ENCODE results near the gene MARCHF3.
"Not testable (repeated sequence)": the region's sequence is repeated elsewhere in the genome, so short reads cannot be mapped to it uniquely, and the experiment has no call there.

MARCHF3 gene

GRCh38 chr5:127012916-127013315 lies 17.4 kb downstream of the MARCHF3 start:
- no peak for DNase-seq (ENCODE audit: low spot score)

- no peak for DNase-seq (ENCODE audit: low spot score)
These were observed 18.3 kb downstream of the MARCHF3 start for GRCh38 chr5:127011961-127012644.

DNA sequence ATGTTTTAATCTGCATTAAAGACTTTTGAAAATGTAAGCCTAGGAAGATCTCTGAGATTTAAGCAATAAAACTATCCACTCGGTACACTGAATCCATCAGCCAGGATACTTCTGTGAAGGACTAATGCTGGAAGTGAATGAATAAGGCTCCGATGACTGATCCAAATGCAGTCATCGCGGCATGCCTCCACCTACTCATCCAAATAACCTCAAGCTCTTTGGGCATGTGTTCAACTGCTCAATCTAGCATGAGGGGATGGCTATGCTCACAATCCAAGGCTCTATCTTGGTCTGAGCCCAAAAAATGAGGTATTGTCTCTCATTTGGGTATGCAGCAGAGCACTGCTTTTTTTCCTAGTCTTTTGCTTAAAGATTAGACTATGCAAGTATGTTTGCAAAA lies 19.2 kb downstream of the MARCHF3 start:
- DNase-seq (ENCODE audit: low spot score): no peak

GRCh38 chr5:127010362-127010761 lies 20.0 kb downstream of the MARCHF3 start:
- DNase-seq (ENCODE audit: low spot score): no peak

DNA sequence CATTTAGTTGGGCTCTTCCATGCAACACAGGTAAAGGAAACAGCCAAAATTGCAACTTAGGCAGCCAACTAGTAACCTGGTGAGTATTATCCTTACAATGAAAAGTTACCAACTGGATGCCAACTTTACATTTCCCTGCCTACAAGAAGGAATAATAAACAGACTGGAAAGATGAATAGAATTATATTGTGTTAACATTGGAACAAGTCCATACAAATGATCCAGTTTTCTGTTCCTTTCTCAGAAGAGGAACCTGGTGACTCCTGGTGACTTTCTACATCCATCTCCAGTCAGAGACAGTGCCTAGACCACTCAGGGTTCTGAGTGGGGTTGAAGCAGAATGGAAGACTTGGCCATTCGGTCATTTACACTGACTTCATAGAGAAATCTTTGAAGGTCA lies 20.6 kb downstream of the MARCHF3 start:
- DNase-seq (ENCODE audit: low spot score): no peak

DNA sequence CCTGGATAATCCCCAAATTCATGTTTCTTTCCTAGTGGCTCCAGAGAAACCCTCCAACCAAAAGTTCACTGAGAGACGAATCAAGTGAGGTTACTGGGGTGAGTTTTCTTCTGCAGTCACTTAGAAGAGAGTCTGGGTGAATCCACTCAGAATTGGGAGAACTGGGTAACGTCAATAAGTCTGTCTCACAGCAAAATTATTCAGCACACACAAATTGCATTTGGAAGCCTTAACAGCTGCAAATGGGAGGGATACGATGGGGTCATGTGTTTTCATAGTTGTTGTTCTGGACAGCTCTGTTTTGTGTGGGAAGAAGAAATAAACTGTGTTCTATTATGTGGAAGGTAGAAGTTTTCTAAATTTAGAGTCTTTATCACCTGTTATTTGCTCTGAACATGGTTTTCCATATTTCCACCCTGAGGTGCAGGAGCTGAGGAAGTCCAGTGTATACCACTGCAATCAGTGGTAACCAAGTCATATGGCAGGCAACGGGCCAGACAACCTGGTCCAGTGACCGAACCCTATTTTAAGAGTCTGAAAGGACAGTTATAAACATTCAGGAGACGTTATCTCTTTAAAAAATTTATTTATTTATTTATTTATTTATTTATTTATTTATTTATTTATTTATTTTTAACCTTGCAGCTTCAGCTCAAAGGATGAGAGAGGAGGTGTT lies 21.9 kb downstream of the MARCHF3 start:
- no peak for DNase-seq (ENCODE audit: low spot score)

- no peak for DNase-seq (ENCODE audit: low spot score)
These were observed 22.8 kb downstream of the MARCHF3 start for GRCh38 chr5:127007522-127007921.

DNA sequence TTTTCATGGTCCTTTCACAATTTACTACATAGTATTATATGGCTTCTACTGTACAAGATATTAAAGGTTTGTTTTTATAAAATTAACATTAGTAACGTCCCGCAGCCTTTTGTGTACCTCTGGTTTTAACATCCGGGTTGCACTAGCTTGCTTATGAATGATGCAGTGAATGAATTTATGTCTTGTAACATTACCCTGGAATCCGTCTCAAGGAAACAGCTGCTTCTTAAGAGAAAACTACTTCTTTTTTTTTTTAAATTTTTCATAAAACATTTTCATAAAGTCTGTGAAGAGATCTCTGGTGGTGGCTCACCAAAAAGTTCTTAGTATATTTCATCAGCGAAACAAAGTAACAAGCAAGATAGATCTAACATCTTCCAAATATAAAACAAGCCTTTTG lies 23.6 kb downstream of the MARCHF3 start:
- no peak for DNase-seq (ENCODE audit: low spot score)

GRCh38 chr5:127005282-127005681 lies 25.1 kb downstream of the MARCHF3 start:
- DNase-seq (ENCODE audit: low spot score): not testable (repeated sequence)

DNA sequence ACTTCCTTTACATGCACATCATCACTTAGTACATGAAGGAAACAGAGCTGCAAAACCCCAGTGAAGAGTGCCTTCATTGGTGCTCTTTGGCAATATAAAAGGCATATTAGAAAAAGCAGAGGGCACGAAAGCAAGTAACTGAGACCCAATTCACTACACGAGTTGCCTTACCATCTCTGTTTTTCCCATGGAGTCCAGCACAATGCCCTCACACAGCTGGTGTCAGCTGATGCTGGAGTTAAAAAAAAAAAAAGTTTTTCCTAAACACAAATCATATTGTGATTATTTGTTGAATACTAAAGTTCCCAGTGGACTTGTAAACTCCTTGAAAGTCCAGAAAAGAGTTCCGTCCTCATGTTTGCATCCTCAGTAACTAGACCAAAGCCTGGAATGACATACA lies 25.6 kb downstream of the MARCHF3 start:
- DNase-seq (ENCODE audit: low spot score): no peak

DNA sequence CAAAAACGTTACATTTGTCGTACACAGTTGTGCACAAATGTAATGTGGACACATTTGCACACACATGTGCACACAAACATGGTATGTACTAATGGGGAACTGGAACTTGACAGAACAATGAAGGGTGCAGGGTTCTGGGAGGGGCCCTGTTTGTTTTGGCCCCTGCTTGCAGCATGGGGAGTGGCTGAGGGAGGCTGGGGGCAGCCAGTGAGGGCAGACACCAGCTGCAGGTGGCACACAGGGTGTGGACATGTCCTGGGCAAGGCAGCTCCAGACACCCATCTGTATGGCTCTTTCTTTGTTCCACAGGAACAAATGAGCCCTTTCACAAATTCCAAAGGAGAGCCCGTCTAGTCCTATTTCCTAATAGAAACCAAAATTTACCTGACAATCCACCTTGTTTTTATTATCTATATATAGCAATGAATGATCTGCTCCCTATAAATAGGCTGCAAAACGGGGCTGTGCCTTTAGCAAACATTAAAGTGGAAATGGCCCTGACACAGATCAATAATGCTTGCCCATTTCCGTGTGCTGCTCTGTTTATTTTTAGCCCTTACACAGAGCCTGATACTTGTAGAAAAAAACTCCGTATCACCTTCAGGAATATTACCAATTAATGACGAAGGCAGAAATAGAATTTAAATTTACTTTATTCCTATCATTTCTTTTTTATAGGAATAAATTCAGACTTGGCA lies 26.4 kb downstream of the MARCHF3 start:
- no peak for DNase-seq (ENCODE audit: low spot score)

GRCh38 chr5:127002390-127002789 lies 28.0 kb downstream of the MARCHF3 start:
- no peak for DNase-seq (ENCODE audit: low spot score)

DNA sequence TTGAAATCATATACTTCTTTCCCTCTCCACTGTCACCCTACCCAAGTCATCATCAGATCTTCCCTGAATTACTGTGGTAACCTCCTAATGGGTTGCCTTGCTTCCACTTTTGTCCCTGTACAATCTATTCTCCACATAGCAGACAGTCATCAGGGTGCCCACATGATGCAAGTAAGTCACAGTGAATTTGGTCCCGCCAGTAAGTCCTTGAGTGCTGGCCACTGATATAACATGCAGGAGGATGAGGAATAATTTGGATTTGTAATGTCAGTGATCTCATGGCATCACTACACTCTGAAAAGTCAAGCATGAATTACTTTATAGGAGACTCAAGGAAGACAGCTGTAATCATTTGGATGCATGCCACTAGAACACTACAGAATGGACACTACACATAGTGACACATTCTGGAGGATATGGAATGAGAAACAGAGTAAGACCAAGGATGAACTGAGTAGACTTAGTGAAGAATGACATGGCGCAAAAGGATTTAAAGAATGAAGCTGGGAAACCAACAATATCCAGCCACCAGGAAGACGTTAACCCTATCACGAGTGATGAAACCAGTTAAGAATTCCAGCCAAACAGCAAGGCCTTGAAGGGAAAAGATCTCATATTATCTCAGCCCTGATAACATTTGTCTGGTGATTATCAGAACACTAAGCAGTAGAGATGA lies 28.6 kb downstream of the MARCHF3 start:
- DNase-seq (ENCODE audit: low spot score): no peak

- DNase-seq (ENCODE audit: low spot score): no peak
These were observed 31.3 kb downstream of the MARCHF3 start for GRCh38 chr5:126998895-126999570.

GRCh38 chr5:126998201-126998631 lies 32.1 kb downstream of the MARCHF3 start:
- no peak for DNase-seq (ENCODE audit: low spot score)

DNA sequence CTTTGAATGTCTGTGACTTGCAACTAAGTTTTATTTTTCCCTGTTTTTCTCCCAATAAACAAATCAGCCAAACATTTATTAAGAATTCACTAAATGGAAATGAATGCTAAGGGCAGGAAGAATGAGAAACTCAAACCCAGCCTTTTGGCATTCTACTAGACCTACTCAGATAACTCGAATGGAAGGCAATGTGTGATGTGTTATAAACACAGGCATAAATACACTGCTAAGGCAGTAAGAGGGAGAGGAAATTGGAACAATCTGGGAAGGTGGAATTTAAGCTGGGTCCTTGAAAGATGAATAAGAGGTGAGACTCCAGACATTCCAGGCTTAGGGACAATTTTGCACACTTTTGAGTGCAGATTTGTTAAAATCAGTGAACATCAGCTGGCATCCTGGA lies 34.7 kb downstream of the MARCHF3 start:
- DNase-seq (ENCODE audit: low spot score): no peak

DNA sequence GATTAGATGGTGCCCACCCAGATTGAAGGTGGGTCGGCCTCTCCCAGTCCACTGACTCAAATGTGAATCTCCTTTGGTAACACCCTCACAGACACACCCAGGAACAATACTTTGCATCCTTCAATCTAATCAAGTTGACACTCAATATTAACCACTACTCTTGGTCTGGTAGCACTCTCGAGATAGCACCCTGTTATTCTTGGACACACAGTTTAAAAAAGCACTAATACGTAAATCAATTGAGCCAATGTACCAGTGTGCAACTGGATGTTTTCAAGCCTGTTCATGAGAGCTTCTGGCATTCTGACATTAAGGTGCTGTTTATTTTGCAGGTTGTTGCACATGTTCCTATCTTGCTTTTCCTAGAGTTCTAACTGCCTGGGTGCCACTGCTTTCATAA lies 35.3 kb downstream of the MARCHF3 start:
- DNase-seq (ENCODE audit: low spot score): no peak

DNA sequence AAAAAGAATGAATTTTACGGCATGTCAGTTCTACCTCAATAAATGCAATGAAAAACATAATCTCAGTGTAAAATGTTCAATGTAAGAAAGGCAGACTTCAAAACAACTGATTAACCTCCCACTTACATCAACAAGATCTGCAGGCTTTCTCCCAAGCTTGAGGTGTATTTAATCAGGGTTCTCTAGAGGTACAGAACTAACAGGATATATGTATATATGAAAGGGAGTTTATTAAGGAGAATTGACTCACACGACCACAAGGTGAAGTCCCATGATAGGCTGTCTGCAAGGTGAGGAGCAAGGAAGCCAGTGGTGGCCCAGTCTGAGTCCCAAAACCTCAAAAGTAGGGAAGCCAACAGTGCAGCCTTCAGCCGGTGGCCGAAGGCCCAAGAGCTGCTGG lies 35.9 kb downstream of the MARCHF3 start:
- DNase-seq (ENCODE audit: low spot score): no peak

- peak; percentile 21 for DNase-seq (ENCODE audit: low spot score)
These were observed 42.3 kb downstream of the MARCHF3 start for GRCh38 chr5:126988021-126988569.

DNA sequence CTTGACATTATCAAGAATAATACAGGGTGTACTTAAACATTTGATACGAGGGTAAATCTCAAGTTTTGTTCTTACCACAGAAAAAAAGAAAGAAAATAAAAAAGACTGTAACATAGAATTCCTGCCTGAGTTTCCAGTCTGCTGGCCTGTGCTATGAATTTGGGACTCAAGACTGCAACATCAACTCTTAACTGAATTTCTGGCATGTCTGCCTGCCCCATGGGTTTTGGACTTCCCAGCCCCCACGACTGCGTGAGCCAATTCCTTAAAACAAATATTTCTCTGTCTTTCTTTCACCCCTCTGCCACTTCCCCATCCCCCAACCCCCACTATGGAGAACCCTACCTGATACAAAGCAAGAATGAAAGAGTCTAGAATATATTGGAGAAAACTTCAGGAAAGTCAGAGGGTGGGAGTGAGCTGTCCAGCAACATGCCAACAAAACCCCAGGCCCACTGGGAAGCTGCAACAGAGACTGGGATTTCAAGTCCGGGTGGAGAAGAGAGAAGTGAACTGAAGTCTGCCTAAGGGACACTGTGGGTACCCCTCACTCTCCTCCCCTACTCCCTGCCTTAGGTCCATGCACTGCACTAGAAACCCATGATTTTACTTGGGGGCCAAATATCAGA lies 43.0 kb downstream of the MARCHF3 start:
- DNase-seq (ENCODE audit: low spot score): no peak

- no peak for DNase-seq (ENCODE audit: low spot score)
These were observed 45.7 kb downstream of the MARCHF3 start for GRCh38 chr5:126984632-126985031.
